Ovary (tissue), 3 donors: Measurements from ENCODE around the gene TTC7B.

Source experiments
- POLR2A ChIP-seq: fragments of 450-650 bp; IDR thresholded peaks from one replicate; pipeline ENCODE4 v1.6.1; 2017; ENCODE audit warnings: antibody characterized with exemption, mild to moderate bottlenecking, moderate library complexity
- TF ChIP-seq, protein P1 (sequence below), 3 donors: fragments of 450-650 bp in 2 of 3; fragments of 200-600 bp in 1 of 3; IDR thresholded peaks; one replicate each; pipeline versions ENCODE4 v1.5.1 to v1.8.0; 2016 to 2022; ENCODE audit warnings: antibody characterized with exemption in 3 of 3, mild to moderate bottlenecking in 1 of 3
- donor health status: DM: no; HTN: no; CAD: no.

DNA sequence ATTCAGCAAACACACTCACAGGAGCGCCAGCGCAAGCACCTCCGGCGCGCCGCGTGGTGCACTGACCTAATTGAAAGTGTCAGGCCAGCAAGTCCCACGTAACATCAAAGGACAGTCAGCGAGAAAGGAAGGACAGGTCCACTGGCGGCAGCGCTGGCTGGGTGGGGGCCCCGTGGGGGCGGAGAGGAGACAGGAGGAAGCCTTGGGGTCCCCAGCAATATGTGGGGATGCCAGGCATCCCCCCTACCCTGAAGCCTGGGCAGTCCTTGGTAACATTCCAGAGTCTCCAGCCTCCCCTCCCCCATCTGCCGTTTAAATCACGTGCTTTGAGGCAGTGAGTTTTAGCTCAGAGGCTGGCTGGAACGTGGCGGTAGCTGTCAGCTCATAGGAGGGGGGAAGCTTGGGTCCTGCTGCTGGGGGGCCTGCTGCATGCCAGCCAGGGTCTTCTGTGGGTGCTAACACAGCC lies 260.2 kb downstream of the TTC7B start:
- TF ChIP-seq, protein P1, sequence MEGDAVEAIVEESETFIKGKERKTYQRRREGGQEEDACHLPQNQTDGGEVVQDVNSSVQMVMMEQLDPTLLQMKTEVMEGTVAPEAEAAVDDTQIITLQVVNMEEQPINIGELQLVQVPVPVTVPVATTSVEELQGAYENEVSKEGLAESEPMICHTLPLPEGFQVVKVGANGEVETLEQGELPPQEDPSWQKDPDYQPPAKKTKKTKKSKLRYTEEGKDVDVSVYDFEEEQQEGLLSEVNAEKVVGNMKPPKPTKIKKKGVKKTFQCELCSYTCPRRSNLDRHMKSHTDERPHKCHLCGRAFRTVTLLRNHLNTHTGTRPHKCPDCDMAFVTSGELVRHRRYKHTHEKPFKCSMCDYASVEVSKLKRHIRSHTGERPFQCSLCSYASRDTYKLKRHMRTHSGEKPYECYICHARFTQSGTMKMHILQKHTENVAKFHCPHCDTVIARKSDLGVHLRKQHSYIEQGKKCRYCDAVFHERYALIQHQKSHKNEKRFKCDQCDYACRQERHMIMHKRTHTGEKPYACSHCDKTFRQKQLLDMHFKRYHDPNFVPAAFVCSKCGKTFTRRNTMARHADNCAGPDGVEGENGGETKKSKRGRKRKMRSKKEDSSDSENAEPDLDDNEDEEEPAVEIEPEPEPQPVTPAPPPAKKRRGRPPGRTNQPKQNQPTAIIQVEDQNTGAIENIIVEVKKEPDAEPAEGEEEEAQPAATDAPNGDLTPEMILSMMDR (IDR thresholded peaks at IDR 0.05) = no peak
- no peak for TF ChIP-seq POLR2A
